ENCODE results near the gene PERP.

DNA sequence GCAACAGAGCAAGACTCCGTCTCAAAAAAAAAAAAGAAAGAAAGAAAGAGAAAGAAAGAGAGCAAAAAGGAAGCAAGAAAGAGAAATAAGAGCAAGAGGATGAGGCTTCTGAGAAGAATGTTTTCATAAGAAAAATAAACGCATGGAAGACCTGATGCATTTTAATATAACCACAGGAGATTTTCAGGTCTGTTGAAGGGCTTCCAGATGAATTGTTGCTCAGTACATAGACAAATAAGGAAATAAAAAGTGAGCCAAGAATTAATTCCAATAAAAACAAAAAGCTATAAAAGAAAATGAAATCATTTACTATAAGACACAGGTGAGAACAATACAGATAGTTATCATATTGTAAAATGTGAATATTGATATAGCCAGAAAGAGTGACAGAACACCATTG lies 43.5 kb downstream of the PERP start:
- no peak for TF ChIP-seq RAD21 (IDR thresholded peaks at IDR 0.05)
- TF ChIP-seq, protein P1, sequence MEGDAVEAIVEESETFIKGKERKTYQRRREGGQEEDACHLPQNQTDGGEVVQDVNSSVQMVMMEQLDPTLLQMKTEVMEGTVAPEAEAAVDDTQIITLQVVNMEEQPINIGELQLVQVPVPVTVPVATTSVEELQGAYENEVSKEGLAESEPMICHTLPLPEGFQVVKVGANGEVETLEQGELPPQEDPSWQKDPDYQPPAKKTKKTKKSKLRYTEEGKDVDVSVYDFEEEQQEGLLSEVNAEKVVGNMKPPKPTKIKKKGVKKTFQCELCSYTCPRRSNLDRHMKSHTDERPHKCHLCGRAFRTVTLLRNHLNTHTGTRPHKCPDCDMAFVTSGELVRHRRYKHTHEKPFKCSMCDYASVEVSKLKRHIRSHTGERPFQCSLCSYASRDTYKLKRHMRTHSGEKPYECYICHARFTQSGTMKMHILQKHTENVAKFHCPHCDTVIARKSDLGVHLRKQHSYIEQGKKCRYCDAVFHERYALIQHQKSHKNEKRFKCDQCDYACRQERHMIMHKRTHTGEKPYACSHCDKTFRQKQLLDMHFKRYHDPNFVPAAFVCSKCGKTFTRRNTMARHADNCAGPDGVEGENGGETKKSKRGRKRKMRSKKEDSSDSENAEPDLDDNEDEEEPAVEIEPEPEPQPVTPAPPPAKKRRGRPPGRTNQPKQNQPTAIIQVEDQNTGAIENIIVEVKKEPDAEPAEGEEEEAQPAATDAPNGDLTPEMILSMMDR (IDR thresholded peaks at IDR 0.05; ENCODE audit: low read depth, low read length, missing input control) = no peak
- TF ChIP-seq EGR1 (IDR thresholded peaks at IDR 0.05; ENCODE audit: low read depth in 2 of 2) = no peak
- TF ChIP-seq HNF4A (conservative IDR thresholded peaks at IDR 0.05) = no peak
